Measurements from ENCODE around the gene NAP1L2. TPM values are rescaled to one million over a fixed set of nuclear protein-coding genes. Genes with fewer than 3 reads are reported as not detected.
A peak's percentile ranks its signal among the peaks of the same experiment; 100 is the strongest.
"Not testable (repeated sequence)": the region's sequence is repeated elsewhere in the genome, so short reads cannot be mapped to it uniquely, and the experiment has no call there.

The NAP1L2 gene
- 1 to 10 TPM; 2.7 to 3.5 (median 3.1) TPM for total RNA-seq

DNA sequence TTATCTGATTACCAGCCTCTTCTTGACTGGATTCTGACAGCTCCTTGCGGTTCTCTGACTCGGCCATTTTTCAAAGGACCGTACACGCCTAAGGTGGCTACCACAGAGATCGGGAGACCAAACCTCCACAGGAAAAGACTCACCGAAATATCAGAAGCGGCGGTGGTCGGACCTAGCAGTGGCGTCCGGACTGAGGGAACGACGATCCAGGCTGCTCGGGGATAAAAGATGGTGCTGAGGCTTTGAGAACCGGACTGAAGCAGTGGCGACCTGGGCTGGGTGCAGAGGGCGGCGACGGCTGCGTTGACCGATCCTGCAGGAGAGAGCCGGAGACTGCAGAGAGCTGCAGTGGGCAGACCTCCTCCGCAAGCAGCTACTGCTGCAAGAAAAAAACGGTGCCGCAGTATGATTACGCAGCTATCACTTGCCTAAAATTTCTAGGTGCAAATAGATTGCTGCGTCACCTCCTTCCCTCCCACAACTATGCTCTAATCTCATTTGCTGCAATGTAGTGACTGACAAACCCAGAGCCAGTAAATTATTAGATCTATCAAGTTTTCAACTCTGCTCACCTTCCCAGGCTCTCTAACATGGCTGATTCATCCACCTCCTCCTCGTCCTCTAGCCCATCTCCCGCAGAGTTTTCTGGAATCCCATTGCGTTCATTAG, at the start of gene NAP1L2:
TSS of gene NAP1L2 (minus strand) at position 426 of the 669 bp plus-strand sequence. CDS start at position 67, 359 bp downstream.
- peak; percentile 25 for DNase-seq
- ATAC-seq: peak; percentile 89
- H3K4me1 Mint-ChIP-seq (ENCODE audit: low read depth): peaks cover 24% of the 10 kb centered on the region
- peak within 1 kb of the TSS; percentile 91 for H3K4me3 Mint-ChIP-seq
- peaks cover 14% of the 10 kb centered on the region for H3K27me3 Mint-ChIP-seq (ENCODE audit: low read depth)
- no peaks in the 10 kb centered on the region for H3K9me3 Mint-ChIP-seq
- H3K36me3 Mint-ChIP-seq (ENCODE audit: insufficient read depth): no peaks in the 10 kb centered on the region

DNA sequence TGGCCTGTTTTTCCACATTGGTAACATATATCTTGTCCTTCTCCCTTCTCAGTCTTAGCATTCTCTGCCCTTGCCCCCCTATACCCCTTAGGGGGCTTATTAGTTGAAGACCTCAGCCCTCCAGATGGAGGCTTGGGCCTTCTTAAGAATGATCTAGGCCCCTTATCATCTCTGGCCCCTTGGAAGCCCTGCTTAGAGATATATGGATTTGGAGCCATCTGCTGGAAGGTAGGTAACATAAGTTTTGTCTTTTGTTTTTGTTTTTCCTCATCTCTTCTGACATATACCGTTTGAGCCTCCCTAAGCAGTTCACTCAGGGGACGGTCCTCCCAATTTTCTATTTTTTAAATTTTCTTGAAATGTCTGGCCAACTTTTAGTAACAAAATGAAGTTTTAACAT, 48.3 kb upstream of the NAP1L2 start:
- Mint-ChIP-seq H3K27me3 (ENCODE audit: low read depth) (peaks cover 9% of the 10 kb centered on the region), H3K4me1 (ENCODE audit: low read depth) (no peaks in the 10 kb centered on the region), H3K4me3 (no peak overlapping the region), H3K36me3 (ENCODE audit: insufficient read depth) (no peaks in the 10 kb centered on the region), H3K9me3 (no peaks in the 10 kb centered on the region)
- ATAC-seq (no peak), DNase-seq (no peak)

- no peak for ATAC-seq
- H3K4me3 Mint-ChIP-seq: no peak overlapping the region
- no peaks in the 10 kb centered on the region for H3K36me3 Mint-ChIP-seq (ENCODE audit: insufficient read depth)
- peaks cover 2% of the 10 kb centered on the region for H3K27me3 Mint-ChIP-seq (ENCODE audit: low read depth)
- H3K4me1 Mint-ChIP-seq (ENCODE audit: low read depth): no peaks in the 10 kb centered on the region
- DNase-seq: no peak
- no peaks in the 10 kb centered on the region for H3K9me3 Mint-ChIP-seq
Observed at GRCh38 chrX:73239242-73239641, 24.6 kb upstream of the NAP1L2 start.

GRCh38 chrX:73217621-73218020, 3.0 kb upstream of the NAP1L2 start:
- H3K9me3 Mint-ChIP-seq: peaks cover 3% of the 10 kb centered on the region
- H3K4me3 Mint-ChIP-seq: no peak overlapping the region
- no peaks in the 10 kb centered on the region for H3K36me3 Mint-ChIP-seq (ENCODE audit: insufficient read depth)
- ATAC-seq (no peak), DNase-seq (no peak)
- H3K4me1 Mint-ChIP-seq (ENCODE audit: low read depth): peaks cover 20% of the 10 kb centered on the region
- H3K27me3 Mint-ChIP-seq (ENCODE audit: low read depth): peaks cover 19% of the 10 kb centered on the region

- Mint-ChIP-seq H3K27me3 (ENCODE audit: low read depth) (peaks cover 14% of the 10 kb centered on the region), H3K9me3 (no peaks in the 10 kb centered on the region), H3K4me3 (peak overlapping the region; percentile 91), H3K4me1 (ENCODE audit: low read depth) (peaks cover 24% of the 10 kb centered on the region), H3K36me3 (ENCODE audit: insufficient read depth) (no peaks in the 10 kb centered on the region)
- DNase-seq (no peak), ATAC-seq (no peak)
Observed at GRCh38 chrX:73215246-73215645, 595 bp upstream of the NAP1L2 start.

GRCh38 chrX:73213734-73214425, 771 bp downstream of the NAP1L2 start:
- Mint-ChIP-seq H3K9me3 (no peaks in the 10 kb centered on the region), H3K4me1 (ENCODE audit: low read depth) (peaks cover 24% of the 10 kb centered on the region), H3K4me3 (peak overlapping the region; percentile 91), H3K36me3 (ENCODE audit: insufficient read depth) (no peaks in the 10 kb centered on the region), H3K27me3 (ENCODE audit: low read depth) (peaks cover 14% of the 10 kb centered on the region)
- no peak for DNase-seq
- peak; percentile 38 to 60 for ATAC-seq

- no peaks in the 10 kb centered on the region for H3K36me3 Mint-ChIP-seq (ENCODE audit: insufficient read depth)
- H3K27me3 Mint-ChIP-seq (ENCODE audit: low read depth): no peaks in the 10 kb centered on the region
- ATAC-seq: no peak
- no peaks in the 10 kb centered on the region for H3K9me3 Mint-ChIP-seq
- H3K4me3 Mint-ChIP-seq: no peak overlapping the region
- no peak for DNase-seq
- no peaks in the 10 kb centered on the region for H3K4me1 Mint-ChIP-seq (ENCODE audit: low read depth)
Observed at GRCh38 chrX:73206366-73206765, 8.3 kb downstream of the NAP1L2 start.

GRCh38 chrX:73182502-73183114, 32.0 kb downstream of the NAP1L2 start:
- DNase-seq: no peak
- Mint-ChIP-seq H3K9me3 (peaks cover 5% of the 10 kb centered on the region), H3K4me3 (no peak overlapping the region), H3K4me1 (ENCODE audit: low read depth) (no peaks in the 10 kb centered on the region), H3K36me3 (ENCODE audit: insufficient read depth) (no peaks in the 10 kb centered on the region), H3K27me3 (ENCODE audit: low read depth) (no peaks in the 10 kb centered on the region)
- no peak for ATAC-seq

- DNase-seq; H3K4me1 Mint-ChIP-seq (ENCODE audit: low read depth); H3K27me3 Mint-ChIP-seq (ENCODE audit: low read depth); H3K4me3 Mint-ChIP-seq; H3K36me3 Mint-ChIP-seq (ENCODE audit: insufficient read depth); ATAC-seq; H3K9me3 Mint-ChIP-seq: not testable (repeated sequence)
Observed at GRCh38 chrX:73168945-73169344, 45.7 kb downstream of the NAP1L2 start.

Other genes starting within 250 kb of the NAP1L2 start
- gene PABPC1L2B, start 211.9 kb downstream of the NAP1L2 start, total RNA-seq: not detected
- gene PABPC1L2A, start 135.3 kb downstream of the NAP1L2 start, total RNA-seq: not detected
- gene CDX4, start 232.2 kb upstream of the NAP1L2 start, total RNA-seq: not detected